ENCODE data around the gene SEMA4B.
"Not testable (repeated sequence)": the region's sequence is repeated elsewhere in the genome, so short reads cannot be mapped to it uniquely, and the experiment has no call there.

The SEMA4B gene

DNA sequence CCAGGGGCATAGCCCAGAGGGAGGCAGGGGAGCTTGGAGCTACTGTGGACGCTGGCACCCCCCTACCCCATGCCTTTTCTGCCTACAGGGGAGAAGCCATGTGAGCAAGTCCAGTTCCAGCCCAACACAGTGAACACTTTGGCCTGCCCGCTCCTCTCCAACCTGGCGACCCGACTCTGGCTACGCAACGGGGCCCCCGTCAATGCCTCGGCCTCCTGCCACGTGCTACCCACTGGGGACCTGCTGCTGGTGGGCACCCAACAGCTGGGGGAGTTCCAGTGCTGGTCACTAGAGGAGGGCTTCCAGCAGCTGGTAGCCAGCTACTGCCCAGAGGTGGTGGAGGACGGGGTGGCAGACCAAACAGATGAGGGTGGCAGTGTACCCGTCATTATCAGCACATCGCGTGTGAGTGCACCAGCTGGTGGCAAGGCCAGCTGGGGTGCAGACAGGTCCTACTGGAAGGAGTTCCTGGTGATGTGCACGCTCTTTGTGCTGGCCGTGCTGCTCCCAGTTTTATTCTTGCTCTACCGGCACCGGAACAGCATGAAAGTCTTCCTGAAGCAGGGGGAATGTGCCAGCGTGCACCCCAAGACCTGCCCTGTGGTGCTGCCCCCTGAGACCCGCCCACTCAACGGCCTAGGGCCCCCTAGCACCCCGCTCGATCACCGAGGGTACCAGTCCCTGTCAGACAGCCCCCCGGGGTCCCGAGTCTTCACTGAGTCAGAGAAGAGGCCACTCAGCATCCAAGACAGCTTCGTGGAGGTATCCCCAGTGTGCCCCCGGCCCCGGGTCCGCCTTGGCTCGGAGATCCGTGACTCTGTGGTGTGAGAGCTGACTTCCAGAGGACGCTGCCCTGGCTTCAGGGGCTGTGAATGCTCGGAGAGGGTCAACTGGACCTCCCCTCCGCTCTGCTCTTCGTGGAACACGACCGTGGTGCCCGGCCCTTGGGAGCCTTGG is 27.0 kb downstream of the SEMA4B start:
- no peak for DNase-seq

DNA sequence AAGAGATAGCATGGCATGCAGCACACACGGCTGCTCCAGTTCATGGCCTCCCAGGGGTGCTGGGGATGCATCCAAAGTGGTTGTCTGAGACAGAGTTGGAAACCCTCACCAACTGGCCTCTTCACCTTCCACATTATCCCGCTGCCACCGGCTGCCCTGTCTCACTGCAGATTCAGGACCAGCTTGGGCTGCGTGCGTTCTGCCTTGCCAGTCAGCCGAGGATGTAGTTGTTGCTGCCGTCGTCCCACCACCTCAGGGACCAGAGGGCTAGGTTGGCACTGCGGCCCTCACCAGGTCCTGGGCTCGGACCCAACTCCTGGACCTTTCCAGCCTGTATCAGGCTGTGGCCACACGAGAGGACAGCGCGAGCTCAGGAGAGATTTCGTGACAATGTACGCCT is 27.8 kb downstream of the SEMA4B start:
- DNase-seq = no peak

DNA sequence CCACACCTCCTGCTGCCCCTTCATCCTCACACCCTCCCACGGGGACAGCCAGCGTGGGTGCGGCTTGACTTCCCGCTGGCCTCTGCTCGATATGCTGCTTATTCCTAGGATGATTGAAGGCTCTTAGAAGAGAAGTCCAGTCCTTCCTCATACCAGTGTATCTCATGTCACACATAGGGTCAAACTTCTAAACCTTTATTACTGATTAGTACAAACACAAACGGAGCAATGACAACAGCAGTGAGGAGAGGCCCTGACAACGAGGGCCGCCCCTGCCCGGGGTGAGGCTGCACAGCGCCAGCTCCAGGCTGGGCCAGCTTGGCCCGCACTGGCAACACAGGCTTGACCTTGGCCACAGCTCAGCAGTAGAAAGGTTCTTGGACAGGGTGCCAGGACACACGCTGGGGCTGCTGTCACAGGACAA is 29.0 kb downstream of the SEMA4B start:
- DNase-seq = no peak

DNA sequence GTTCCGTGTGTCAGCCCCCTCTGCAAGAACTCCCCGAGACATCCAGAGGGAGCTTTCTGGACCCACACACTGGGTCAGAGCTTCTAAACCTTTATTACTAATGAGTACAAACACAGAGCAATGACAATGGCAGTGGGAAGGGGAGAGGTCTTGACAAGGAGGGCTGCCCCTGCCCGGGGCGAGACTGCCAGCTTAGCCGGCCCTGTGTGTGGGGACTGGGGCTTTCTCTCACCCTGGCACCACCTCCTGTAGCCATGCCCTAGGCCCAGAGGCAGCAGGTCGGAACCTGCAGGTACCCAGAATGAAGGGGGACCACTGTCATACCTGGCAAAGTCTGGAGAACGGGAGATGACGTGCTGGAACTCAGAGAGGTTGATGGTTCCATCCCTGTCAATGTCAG is 29.5 kb downstream of the SEMA4B start:
- DNase-seq = no peak

DNA sequence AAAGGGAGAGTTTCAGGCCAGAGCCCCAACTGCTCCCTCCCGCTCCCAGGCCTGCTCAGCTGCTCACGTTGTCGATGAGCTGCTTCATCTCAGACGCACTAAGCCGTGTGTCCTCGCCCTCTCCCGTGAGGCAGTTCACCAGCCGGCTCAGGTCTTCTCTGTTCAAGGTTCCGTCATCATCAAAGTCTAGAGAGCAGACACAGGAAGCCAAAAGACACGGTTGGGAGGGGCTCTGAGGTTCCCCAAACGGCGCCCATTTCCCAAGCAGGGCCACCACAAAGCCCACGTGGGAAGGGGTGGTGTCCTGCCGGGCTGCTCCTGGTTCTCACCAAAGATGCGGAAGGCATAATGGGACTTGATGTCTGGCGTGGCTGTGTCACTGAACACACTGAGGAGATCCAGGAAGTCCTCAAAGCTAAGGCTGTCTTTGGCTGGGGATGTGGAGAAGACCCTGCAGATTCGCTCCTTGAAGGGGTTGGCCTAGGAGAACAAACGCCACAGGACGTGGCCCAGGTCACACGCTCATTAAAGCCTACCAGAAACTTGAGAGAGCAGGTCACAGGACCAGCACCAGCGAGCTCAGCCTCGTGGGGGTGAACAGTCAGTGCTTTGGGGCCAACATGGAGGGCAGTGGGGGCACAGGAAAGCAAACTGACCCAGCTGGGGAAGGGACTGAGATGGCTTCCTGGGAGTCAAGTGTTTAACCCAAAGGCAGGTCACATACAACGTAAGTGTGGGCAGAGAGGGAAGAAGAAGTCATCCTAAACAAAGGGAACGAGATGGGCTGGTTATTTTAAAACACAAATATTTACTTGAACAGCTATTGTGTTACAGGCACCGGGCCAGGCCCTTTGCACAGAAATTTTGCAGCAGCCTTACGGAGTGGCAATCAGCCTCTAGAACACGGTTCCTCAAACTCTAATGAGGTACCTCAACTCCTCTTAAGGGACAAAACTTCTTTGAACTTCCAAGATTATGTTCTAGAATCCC is 30.2 kb downstream of the SEMA4B start:
- DNase-seq = no peak

DNA sequence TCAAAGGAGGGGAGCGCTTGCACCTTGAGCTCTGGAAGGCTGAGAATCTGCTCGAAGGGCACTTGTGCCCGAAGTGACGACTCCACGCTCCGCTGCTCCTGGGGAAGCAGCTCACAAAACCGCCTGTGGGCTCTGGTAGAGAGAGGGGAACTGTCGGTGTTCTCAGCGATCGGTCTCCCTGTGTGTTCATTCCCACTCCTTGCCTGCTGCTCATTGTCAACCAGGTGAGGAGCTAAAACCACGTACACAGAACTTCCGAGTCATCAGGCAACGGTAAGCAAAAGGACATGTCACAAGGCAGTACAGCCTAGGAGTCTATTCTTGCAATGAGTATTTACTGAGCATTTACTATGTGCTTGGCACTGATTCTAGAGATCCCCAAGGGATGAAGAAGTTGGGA is 31.1 kb downstream of the SEMA4B start:
- no peak for DNase-seq

DNA sequence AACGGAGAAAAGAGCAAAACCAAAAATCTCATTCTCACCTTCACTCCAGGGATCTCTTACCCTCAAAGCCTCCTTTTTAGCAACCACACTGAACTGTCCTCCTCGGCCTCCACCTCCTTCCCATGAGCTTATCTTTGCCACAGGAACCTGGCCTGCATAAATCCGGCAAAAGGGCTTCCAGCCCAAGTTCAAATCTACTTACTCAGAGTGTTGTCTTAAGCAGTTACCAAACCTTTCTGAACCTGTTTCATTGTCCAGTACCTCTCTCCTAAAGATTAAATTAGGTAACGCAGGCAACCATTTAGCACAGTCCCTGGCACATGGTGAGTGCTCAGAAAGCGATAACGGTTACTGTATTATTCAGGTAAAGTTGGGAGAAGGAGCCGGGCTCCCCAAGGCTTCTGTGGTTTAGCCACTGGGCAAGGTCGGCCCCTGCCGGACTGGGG is 31.8 kb downstream of the SEMA4B start:
- DNase-seq = no peak

DNA sequence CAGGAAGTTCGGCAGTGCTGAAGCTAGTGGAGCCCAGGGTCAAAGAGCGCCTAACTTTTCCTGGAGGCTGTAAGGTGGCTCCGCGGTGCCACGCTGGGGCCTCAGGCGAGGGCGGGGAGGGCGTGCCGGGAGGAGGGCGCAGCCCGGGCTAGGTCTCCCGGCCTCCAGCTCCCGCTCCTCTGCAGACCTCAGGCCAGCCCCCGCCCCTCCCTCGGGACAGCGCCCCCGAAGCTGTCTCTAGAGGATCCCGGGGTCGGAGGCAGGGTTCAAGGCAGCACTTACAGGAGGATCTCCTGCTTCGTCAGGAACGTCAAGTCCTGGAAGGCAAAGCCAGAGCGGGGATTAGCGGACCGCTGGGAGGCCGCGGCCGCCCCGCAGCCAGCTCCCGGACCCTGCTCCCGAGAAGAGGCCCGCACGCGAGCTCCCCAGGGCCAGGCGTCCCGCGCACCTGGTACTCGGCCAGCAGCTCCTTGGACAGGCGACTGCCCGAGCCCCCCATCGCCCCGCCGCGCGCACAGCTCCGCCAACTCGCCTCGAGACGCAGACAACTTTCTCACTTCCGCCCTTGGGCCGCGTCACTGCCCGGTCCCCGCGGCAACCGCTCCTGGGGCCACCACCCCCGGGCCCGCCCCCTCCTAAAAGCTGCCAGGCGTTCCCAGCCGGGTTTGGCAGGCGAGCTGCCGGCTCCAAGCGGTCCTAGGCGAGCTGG is 32.4 kb downstream of the SEMA4B start, which contains the start of gene CIB1:
CIB1 (minus strand) TSS at position 555 of the 709 bp plus-strand sequence; CDS start at position 499, 56 bp downstream.
- peak; percentile 95 for DNase-seq

DNA sequence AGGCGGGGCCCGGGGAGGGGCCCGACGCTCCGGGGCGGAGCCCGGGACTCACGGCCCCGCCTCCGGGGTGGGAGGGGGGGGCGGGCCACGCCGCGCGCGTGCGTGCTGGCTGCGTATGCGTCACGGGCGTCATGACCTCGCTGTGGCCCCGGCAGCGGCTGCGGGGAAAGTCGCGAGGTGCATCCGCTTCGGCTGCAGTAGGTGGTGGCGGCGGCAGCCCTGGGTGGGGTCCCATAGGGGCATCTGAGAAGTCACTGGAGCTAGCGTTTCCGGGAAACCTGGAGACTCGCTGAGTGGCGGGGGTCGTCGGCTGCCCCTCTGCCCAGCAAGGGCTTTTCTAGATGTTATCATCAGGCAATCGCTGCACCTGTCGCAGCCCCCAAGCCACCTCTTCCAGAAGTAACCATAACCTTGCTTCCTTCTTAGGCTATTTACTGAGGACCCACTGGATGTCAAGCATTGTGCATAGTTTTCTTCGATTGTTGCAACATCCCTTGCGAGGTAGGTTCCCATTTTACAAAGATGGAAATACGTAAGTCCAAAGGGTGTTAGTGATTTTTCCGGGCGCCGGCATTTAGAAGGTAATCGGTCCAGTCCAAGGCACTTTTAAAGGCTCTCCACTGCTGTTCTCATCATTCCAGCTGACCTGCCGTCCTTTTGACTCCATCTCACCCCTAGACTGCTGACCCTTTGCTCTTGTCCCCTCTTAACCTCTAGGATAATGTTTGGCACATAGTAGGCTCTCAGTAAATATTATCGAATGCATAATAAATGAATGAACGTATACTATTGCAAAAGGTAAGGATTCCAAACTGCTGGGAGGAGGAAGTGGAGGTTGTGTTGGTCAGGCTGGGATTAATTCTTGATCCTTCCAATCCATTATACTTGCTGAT is 33.2 kb downstream of the SEMA4B start, which contains the start of gene GDPGP1:
GDPGP1 (plus strand) TSS at position 114 of the 893 bp plus-strand sequence. CDS start 6,700 bp downstream, outside the sequence.
- DNase-seq = no peak

DNA sequence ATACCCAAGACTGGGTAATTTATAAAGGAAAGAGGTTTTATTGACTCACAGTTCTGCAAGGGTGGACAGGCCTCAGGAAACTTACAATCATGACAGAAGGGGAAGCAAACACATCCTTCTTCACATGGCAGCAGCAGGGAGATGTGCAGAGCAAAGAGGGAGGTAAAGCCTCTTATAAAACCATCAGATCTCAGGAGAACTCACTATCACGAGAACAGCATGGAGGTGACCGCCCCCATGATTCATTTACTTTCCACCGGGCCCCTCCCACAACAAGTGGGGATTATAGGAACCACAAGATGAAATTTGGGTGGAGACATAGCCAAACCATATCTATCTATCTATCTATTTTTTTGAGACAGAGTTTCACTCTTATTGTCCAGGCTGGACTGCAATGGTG is 38.2 kb downstream of the SEMA4B start:
- no peak for DNase-seq

DNA sequence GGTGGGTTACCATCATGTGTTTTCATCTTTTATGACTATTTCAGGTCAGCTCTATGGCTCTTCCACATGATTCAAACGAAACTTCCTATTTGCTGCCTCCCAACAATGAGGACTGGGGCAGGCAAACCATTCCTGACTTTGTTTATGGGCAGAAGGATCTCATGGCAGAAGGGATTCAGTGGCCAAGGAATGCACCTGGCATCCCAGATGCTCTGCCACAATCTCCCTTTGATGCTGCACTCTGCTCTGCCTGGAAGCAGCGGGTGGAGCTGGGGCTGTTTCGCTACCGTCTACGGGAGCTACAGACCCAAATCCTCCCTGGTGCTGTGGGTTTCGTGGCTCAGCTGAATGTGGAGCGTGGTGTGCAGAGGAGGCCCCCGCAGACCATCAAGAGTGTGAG is 39.7 kb downstream of the SEMA4B start:
- no peak for DNase-seq

DNA sequence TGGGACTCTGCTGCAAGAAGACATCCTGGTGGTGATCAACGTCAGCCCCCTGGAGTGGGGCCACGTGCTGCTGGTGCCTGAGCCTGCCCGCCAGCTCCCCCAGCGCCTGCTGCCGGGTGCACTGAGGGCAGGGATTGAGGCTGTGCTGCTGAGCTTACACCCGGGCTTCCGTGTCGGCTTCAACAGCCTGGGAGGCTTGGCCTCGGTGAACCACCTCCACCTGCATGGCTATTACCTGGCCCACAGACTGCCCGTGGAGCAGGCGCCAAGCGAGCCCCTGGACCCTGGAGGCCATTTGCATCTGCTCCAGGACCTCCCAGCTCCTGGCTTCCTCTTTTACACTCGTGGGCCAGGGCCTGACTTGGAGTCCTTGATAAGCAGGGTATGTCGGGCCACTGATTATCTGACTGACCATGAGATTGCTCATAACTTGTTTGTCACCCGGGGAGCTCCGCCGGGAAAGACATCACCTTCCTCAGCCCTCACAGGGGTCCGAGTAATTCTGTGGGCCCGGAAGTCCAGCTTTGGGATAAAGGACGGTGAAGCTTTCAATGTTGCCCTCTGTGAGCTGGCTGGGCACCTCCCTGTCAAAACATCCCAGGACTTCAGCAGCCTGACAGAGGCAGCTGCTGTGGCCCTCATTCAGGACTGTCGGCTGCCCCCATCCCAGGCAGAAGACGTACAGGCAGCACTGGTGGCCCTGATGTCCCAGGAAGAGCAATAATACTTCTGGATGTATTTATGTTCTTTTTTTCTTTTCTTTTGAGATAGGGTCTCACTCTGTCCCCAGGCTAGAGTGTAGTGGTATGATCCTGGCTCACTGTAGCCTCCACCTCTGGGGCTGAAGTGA is 40.4 kb downstream of the SEMA4B start:
- DNase-seq = no peak

DNA sequence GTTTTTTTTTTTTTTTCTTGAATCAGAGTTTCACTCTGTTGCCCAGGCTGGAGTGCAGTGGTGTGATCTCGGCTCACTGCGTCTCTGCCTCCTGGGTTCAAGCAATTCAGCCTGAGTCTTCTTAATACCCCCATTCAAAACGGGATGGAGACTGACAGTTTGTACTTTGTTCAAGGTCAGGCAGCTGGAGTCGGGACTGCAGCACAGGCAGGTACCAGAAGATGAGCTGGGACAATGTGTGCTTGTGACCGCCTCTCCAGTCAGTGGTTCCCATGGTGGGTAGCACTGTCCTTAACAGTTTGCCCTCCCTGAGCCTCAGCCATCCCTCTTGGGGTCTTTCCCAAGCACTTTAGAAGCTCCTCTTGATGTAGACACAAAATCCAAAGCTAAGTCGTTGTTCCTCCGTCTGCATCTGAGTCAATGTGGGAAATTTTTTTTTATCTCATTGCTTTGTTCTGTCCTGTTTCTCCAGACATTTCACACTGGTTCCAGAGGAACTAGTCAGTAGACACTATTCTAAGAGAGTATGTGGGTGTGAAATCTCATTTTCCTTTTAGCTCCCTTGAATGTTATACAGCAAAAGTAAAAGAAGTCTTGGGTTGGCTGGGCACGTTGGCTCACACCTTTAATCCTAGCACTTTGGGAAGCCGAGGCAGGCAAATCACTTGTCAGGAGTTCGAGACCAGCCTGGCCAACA is 43.0 kb downstream of the SEMA4B start:
- DNase-seq = no peak

DNA sequence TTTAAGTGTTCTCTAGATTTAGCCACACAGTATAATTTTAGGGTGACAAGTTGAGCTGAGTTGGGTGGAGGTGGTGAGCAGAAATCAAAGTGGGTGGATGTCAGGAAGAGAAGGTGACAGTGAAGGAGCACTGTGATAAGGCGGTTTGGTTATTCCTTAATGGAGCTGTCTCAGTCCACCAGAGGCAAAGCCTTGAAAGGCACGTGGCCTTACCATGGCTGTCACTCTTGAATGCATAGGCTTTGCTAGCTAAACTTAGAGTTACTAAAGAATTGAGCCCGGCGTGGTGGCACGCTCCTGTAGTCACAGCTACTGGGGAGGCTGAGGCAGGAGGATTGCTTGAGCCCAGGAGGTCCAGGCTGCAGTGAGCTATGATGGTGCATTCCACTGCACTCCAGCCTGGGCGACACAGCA is 47.7 kb downstream of the SEMA4B start:
- DNase-seq = no peak

DNA sequence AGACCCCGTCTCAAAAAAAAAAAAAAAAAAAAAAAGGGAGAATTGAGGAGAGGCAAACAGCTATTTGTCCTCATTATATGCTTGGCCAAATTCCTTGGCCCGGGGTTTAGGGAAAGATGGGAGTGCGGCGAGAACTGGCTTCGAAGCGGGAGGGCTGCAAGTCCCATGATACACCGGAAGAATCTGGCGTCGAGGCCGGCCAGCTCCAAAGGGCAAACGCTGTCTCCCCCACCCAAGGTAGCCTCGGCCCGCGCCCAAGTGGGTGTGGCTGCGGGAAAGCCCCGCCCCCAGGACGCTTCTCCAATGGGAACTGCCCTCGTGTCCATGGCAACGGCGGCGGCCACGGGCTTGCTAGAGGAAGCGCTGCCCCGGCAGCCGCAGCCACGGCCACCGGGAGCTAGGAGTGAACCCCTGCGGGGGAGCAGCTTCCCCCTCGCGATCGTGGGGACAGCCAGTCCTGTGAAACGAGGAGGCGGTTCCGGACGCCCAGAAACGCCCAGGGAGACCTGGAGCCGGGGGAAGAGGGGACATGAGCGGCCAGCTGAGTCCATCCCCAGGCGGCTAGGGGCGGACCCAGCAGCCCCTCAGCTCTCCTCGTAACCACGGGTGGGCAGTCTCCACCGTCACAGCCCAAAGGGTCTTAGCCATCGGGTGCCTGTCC is 48.2 kb downstream of the SEMA4B start, which contains the start of gene TTLL13:
TTLL13 (plus strand) TSS at position 354 of the 661 bp plus-strand sequence. CDS start 1,075 bp downstream, outside the sequence.
- DNase-seq = peak; percentile 75

DNA sequence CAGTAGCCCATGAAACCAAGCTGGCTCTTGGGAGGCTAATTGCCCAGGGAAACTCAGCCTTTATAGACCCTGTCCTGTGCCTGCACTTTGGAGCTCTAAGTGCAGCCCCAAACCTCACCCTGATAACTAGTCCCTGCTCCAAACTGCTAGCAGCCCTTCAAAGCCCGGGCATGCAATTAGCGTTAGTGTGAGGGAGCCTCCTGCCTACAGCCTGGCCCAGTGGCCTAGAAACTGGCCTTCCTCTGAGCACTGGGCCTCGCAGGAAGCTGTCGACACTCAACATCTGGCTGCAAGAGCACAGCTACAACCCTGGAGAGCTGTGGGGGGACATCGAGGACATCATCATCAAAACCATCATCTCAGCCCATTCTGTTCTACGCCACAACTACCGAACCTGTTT is 56.6 kb downstream of the SEMA4B start:
- no peak for DNase-seq

DNA sequence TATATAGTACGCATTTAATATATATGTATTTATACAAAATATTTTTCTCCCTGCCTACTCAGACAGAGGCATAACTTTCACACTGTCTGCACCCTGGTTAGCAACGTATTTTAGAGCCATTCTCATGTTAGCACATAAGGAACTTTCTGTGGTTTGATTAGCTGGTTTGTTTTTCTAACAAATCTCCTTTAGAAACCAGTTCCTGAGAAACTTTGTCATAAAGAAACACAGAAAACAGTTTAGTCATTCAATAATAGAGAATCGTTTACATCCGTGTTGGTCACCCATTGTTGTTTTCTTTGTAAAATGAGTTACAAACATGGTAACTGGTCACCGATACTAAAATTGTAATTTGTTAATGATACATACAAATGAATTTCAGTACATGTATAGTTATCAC is 58.4 kb downstream of the SEMA4B start:
- no peak for DNase-seq

DNA sequence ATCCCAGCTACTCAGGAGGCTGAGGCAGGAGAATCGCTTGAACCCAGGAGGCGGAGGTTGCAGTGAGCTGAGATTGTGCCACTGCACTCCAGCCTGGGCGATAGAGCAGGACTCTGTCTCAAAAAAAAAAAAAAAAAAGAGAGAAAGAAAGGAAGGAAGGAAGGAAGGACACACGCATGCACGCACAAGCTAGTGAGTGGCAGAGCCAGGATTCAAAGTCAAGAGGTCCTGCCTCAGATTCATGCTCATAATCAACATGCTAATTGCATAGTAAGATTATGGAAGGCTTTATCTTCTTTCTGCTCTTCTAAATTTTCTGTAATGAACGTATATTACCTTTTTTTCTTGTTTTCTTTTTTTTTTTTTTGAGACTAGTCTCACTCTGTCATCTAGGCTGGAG is 59.6 kb downstream of the SEMA4B start:
- not testable (repeated sequence) for DNase-seq

DNA sequence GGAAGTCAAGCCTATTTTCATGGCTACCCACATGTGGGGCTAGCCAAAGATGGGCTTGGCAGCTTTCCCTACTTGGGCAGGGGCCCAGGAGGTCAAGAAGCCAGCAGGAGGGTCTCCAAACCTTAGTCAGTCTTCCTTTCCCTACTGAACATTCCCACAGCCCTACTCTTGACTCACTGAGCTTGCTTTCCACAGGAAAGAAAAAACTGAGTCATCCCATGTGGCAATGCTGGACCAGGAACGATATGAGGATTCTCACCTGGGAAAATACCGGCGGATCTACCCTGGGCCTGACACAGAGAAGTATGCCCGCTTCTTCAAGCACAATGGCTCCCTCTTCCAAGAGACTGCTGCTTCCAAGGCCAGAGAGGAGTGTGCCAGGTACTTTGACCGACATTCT is 60.7 kb downstream of the SEMA4B start:
- DNase-seq = peak; percentile 30

All from HCEC 1CT (cell line).